ELF-1 (cell line): ENCODE results near the gene SYF2.
"Not testable (repeated sequence)": the region's sequence is repeated elsewhere in the genome, so short reads cannot be mapped to it uniquely, and the experiment has no call there.

Experiments used
- DNase-seq: peaks from one replicate; pipeline ENCODE4 v3.0.0-alpha.2; 2016; ENCODE audit warnings: low read depth, low spot score

SYF2 gene

DNA sequence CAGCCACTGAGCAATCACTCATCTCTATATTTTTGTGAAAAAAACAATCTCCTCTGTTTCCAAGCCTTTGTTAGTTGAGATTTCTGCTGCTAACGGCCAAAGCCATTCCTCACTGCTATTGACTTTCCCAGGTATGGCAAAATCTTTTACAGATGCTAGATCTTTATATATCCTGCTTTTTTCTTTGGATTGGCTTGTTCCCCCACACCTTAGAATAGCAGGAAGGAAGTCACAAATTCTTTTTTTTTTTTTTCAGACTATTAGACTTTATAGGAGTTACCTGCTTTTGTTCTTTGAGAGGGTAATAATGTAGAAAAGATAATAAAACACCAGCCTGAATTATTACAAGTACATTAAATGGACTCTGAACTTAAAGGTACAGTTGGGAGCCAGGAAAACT lies 24.2 kb downstream of the SYF2 start:
- no peak for DNase-seq

GRCh38 chr1:25206201-25206600 lies 26.1 kb downstream of the SYF2 start:
- no peak for DNase-seq

DNA sequence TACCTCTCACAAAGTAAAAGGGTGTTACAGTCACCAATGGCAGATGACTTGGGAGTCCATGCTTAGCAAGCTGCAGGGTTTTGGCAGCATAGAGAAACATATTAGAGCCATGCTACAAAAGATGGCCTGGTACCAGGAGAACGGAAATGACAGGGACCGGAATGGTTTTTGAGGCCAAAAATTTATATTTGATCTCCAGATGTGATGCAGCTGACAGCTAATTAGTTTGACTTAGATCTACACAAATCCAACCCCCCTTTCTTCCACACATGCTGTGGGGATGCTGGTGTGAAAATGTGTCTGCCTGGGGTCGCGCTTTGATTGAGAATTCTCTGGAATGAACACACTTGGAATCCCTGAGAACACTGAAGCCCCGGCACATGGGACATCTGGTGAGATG lies 26.5 kb downstream of the SYF2 start:
- DNase-seq = no peak

- DNase-seq = peak; percentile 55
Observed at GRCh38 chr1:25204797-25205480, 27.4 kb downstream of the SYF2 start.

DNA sequence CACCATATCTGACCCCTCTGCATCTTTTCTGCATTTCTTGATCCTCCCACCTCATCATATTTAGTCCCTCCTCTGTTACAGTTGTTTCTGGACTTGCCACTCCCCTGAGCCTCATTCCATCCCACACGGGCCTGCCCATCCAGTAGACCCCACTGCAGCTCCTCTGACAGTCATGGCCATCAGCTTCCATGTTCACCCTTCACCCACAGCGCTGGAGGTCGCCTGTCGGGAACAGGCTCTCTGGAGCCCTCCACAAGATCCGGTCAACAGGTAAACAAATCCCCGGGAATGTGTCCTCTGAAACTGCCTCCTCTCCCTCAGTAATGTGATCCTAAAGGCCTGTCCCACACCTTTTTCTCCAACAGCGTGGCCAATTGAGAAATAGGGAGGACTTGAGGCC lies 31.3 kb downstream of the SYF2 start:
- no peak for DNase-seq

GRCh38 chr1:25199819-25200620 lies 32.3 kb downstream of the SYF2 start:
- DNase-seq = no peak

DNA sequence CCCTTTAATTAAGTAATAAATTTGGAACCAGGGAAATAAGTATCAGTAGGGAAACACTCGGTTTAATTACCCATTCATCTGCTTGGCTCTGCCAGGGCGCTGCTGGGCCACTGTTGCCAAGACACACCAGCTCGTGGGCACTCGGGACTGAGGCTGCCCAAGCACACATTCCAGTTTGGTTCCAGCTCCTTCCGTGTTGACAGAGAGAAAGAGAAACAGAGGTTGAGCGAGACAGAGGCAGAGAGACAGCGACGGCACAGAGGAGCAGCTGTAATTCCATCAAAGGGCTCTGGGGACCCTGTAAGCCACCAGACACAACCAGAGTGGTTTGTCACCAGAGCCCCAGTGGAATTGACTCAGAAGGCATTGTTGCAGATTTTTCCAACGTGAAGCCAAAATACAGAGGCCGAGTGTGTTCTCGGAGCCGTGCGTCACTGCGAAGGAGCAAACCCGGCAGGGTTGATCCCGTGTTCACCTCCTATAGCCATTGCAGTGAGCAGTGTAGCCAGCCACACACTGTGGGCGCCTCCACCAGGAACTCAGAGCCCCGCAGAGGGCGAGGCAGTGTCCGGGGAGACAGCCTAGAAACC lies 33.5 kb downstream of the SYF2 start:
- DNase-seq = no peak

DNA sequence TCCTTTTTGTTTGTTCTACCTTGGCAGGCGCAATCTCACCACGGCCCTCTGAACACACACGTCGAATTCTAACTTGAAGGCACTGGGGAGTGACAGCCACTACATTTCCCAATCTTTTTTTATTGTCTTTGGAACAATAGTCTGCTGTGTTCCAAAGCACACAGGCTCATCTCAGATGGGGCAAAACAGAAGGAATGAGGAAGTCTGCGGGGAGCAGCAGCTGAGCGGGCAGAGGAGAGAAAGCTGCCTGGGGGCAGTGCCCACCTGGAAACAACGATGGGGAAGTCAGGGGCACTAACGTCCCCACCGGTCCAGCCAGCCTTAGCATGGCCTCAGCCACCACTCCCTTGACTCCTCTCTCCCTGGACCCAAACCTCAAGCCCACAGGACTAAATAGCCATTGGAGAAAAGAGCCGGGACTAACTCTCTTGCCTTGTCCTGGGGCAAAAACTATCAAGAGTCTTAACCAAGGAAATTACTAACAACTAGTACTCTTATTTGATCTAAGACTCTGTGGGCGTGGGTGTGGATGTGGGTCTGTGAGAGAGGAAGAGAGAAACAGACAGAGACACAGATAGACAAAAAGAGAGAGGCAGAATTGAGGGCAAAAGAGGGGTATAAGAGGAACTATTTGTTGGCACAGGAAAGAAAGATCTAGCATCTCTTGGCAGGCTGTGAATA lies 34.2 kb downstream of the SYF2 start:
- no peak for DNase-seq

- no peak for DNase-seq
Observed at GRCh38 chr1:25197235-25197975, 34.9 kb downstream of the SYF2 start.

- DNase-seq = no peak
Observed at GRCh38 chr1:25196830-25197229, 35.5 kb downstream of the SYF2 start.

- DNase-seq = no peak
Observed at GRCh38 chr1:25195835-25196234, 36.5 kb downstream of the SYF2 start.

DNA sequence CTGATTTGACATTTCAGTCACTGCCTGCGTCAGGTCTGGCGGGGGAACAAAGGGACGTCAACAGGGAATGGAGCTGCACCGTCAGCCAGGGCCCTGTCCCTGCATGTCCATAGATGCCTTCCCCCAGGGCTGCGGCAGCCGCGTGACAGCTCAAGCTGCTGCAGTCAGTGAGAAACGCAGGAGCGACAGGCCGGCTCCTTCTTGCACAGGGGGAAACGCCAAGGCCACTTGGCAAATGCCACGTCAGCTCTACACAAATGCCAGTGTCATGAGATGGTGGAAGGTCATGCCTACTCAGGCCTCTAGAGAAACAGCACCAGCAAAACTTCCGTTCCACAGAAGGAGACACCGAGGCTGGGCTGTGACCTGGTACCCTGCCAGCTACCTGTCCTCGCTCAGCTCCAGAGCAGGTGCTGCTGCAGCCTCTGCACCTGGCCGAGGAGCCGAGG lies 37.7 kb downstream of the SYF2 start:
- DNase-seq = no peak

DNA sequence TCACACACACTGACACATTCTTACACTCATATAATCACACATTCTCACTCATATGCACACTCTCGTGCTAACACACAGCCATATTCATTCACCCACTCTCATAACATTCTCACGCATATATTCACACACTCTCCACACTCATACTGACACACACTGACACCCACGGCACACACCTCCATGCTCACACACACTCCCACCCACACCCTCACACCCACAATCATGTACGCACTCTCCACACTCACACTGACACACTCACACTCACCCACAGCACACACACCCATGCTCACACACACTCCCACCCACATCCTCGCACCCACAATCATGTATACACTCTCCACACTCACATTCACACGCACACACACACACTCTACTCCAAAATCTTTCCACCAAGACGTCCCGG lies 38.2 kb downstream of the SYF2 start:
- DNase-seq = no peak

DNA sequence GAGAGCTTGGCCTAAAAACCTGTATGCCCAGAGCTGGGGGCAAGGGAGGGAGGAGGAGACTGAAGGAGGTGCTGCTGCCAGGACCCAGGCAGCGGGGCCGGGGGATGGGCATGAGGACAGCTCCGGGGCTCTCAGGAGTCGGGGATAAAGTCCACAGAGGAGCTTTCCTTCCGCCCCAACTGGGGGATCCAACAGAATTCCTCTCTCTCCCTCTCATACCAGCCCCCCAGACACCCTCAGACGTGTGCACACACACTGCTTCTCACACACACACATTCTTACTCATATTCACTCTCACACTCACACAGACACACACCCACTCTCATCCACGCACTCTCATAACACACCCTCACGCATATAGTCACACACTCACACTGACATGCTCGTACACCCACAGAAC lies 39.1 kb downstream of the SYF2 start:
- DNase-seq = no peak

- DNase-seq = no peak
Observed at GRCh38 chr1:25192154-25192553, 40.1 kb downstream of the SYF2 start.

DNA sequence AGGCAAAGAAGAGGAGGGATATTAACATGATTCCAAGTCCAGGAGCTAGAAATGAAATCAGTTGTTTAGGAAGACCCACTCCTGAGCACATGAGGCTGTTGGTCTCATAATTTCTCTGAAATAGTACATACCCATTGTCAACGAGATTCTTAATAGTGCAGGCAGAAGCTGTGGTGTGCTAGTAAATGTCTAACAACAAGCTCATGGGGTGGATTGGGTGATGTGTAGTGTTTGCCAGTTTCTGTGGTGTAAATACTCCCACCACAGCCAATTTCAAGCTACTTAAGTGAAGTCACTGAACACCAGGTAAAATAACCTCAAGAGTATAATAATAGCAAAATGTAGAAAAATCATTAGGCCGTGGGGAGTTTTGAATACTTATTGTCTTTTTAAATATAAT lies 42.0 kb downstream of the SYF2 start:
- DNase-seq = no peak

GRCh38 chr1:25187904-25188303 lies 44.4 kb downstream of the SYF2 start:
- not testable (repeated sequence) for DNase-seq

DNA sequence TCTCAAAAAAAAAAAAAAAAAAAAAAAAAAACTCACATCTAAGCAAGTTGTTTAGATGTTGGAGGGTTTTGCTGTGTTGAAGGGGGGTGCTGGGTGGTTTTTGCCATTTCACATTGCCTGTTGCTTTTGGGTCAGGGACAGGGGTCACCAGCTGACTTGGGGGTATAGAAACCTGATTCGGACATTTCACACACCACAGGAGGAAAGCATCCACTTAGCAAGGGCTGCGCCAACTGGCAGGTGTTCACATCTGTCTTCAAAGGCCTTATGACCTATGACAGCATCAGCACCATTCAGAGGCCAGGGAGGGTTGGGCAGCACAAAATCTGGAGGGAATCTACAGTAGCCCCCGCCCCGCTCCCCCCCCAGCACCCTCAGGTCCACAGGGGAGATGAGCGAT lies 45.2 kb downstream of the SYF2 start:
- no peak for DNase-seq

- no peak for DNase-seq
Observed at GRCh38 chr1:25186161-25187007, 45.9 kb downstream of the SYF2 start.

- no peak for DNase-seq
Observed at GRCh38 chr1:25185409-25186160, 46.7 kb downstream of the SYF2 start.
